ENCODE data around the gene EXOC4. TPM values are rescaled to one million over a fixed set of nuclear protein-coding genes. Genes with fewer than 3 reads are reported as not detected.

Gene EXOC4
- total RNA-seq, 2 donors from 2014 or later = 48.9 to 102 TPM

DNA sequence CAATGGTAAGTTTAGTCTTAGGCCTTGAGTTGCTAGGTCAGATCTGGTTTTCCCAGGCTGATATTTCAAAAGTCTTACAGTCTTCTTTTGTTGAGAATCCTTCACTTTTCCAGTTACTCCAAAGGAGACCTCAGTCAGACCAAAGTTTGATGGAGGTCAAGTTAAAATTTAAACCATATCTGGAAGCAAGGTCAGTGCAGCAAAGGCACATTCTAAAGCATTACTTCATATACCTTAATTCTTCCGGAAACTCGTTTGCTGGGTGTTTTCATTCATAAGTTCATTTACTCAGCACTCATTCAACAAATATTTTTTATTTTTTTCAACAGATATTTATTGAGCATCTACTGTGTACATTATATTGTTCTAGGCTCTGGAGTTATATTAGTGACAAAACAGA lies 471.3 kb downstream of the EXOC4 start:
- Histone ChIP-seq H3K27ac (no peak overlapping the region), H3K36me3 (no peaks in the 10 kb centered on the region), H3K4me3 (no peak overlapping the region), H3K9me3 (no peaks in the 10 kb centered on the region), H3K4me1 (replicated peaks) (no peaks in the 10 kb centered on the region), H3K27me3 (replicated peaks; ENCODE audit: insufficient read depth) (no peaks in the 10 kb centered on the region)
- TF ChIP-seq POLR2AphosphoS5 (IDR thresholded peaks at IDR 0.05) (no peak), POLR2A (IDR thresholded peaks at IDR 0.05) (no peak)
- TF ChIP-seq, protein P1, sequence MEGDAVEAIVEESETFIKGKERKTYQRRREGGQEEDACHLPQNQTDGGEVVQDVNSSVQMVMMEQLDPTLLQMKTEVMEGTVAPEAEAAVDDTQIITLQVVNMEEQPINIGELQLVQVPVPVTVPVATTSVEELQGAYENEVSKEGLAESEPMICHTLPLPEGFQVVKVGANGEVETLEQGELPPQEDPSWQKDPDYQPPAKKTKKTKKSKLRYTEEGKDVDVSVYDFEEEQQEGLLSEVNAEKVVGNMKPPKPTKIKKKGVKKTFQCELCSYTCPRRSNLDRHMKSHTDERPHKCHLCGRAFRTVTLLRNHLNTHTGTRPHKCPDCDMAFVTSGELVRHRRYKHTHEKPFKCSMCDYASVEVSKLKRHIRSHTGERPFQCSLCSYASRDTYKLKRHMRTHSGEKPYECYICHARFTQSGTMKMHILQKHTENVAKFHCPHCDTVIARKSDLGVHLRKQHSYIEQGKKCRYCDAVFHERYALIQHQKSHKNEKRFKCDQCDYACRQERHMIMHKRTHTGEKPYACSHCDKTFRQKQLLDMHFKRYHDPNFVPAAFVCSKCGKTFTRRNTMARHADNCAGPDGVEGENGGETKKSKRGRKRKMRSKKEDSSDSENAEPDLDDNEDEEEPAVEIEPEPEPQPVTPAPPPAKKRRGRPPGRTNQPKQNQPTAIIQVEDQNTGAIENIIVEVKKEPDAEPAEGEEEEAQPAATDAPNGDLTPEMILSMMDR (IDR thresholded peaks at IDR 0.05) = no peak
- intact Hi-C loops (cut with DNase I) = no loop called here
- 94% methylated on average over 2 of the region's 2 CpGs for WGBS
- DNase-seq (ENCODE audit: low spot score) = no peak

DNA sequence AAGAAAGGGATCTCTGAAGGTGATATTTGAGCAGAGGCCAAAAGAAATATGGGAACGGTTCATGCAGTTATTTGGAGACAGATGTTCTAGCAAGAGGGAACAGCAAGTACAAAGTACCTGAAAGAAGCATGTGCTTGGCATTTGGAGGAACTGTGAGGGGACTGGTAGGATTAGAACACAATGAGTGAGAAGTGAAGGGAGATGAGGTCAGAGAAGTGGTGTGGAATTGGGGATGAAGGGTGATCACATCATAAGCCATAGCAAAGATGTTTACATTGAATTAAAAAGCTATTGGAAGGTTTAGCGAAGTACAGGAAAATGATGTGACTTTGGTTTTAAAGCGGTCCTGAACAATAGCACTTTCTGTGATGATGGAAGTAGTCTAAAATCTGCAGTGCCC lies 471.8 kb downstream of the EXOC4 start:
- no peaks in the 10 kb centered on the region for H3K9me3 ChIP-seq
- TF ChIP-seq POLR2A (IDR thresholded peaks at IDR 0.05) (no peak), POLR2AphosphoS5 (IDR thresholded peaks at IDR 0.05) (no peak)
- TF ChIP-seq, protein P1 (IDR thresholded peaks at IDR 0.05) = no peak
- 78% methylated on average over 3 of the region's 3 CpGs for WGBS
- no peaks in the 10 kb centered on the region for H3K36me3 ChIP-seq
- no peak overlapping the region for H3K27ac ChIP-seq
- DNase-seq (ENCODE audit: low spot score) = no peak
- no peaks in the 10 kb centered on the region for H3K27me3 ChIP-seq (replicated peaks; ENCODE audit: insufficient read depth)
- H3K4me1 ChIP-seq (replicated peaks) = no peaks in the 10 kb centered on the region
- intact Hi-C loops (cut with DNase I) = no loop called here
- H3K4me3 ChIP-seq = no peak overlapping the region

DNA sequence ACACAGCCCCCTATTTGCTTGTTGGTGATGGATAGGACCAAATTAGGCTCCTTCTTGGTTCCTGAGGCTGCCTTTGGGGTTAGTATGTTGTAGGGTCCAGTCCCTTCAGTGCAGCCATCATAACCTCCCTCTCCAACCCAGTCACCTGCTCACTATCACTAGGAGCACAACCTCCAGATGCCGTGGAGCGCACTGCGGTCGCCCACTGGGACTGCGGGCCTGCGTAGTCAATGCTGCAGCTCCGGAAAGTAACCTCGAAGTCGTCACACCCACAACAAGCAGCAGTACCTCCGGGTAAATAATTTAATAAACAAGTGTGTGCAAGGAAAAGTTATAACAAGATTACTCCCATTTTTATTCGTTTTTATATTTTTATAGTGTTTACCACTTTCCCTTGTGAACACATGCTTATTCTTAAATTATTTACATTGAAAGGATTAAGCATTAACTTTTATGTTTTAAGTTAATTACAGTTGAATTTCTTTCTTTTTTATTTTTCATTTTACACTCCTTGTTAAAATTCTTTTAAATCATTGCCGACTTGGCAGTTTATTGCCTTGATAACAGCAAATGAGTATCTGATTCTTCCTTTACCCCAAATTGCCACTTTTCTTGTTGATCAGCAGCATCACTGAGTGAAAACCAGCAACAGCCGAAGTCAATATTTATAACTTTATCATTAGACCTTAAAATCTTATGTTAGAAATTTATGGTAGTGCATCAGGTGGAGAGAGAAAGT lies 474.8 kb downstream of the EXOC4 start:
- no peak overlapping the region for H3K27ac ChIP-seq
- no peak for TF ChIP-seq POLR2A (IDR thresholded peaks at IDR 0.05)
- TF ChIP-seq POLR2AphosphoS5 (IDR thresholded peaks at IDR 0.05) = no peak
- TF ChIP-seq, protein P1 (IDR thresholded peaks at IDR 0.05) = no peak
- no peaks in the 10 kb centered on the region for H3K27me3 ChIP-seq (replicated peaks; ENCODE audit: insufficient read depth)
- H3K4me1 ChIP-seq (replicated peaks) = no peaks in the 10 kb centered on the region
- no peak for DNase-seq (ENCODE audit: low spot score)
- intact Hi-C loops (cut with DNase I) = no loop called here
- no peaks in the 10 kb centered on the region for H3K36me3 ChIP-seq
- H3K9me3 ChIP-seq = no peaks in the 10 kb centered on the region
- no peak overlapping the region for H3K4me3 ChIP-seq
- 72% methylated on average over 13 of the region's 13 CpGs for WGBS

DNA sequence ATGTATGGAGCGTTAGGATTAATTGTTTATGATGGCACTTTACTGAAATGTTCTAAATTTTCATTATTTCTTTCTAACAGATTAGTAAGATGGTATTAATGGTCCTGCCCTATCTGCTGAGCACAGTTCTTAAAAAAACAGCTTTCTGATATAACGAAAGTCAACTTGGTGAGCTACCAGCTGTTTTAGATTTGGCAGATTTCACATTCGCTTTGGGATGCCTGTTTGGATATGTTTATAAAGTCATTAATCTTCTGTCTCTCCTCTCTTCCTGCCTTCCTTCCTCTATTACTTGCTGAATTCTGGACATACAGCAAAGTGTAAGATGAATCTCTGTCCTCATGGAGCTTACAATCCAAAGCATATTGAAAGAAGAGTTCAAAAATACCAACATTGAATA lies 477.5 kb downstream of the EXOC4 start:
- 81% methylated on average over 3 of the region's 3 CpGs for WGBS
- no peaks in the 10 kb centered on the region for H3K27me3 ChIP-seq (replicated peaks; ENCODE audit: insufficient read depth)
- H3K4me1 ChIP-seq (replicated peaks) = no peaks in the 10 kb centered on the region
- H3K4me3 ChIP-seq = no peak overlapping the region
- no peak for DNase-seq (ENCODE audit: low spot score)
- no peak for TF ChIP-seq POLR2A (IDR thresholded peaks at IDR 0.05)
- TF ChIP-seq, protein P1 (IDR thresholded peaks at IDR 0.05) = no peak
- H3K27ac ChIP-seq = no peak overlapping the region
- no peaks in the 10 kb centered on the region for H3K36me3 ChIP-seq
- intact Hi-C loops (cut with DNase I) = no loop called here
- H3K9me3 ChIP-seq = no peaks in the 10 kb centered on the region

DNA sequence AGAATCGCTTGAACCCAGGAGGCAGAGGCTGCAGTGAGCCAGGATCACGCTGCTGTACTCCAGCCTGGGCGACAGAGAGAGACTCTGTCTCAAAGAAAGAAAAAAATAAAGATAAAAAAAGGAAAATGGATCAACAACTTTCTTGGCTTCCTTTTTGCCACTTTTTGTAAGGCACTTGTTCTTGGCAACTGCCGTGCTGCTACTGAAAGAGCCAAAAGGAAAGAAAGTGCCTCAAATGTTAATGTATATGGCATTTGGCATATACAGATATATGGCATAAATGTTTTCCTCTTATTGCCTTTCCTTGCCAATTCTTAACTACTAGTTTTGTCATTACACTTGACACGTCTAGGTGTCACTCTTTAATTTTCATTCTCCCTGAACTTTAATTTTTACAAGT lies 480.5 kb downstream of the EXOC4 start:
- H3K4me1 ChIP-seq (replicated peaks) = no peaks in the 10 kb centered on the region
- no peaks in the 10 kb centered on the region for H3K9me3 ChIP-seq
- 96% methylated on average over 5 of the region's 5 CpGs for WGBS
- no peak for DNase-seq (ENCODE audit: low spot score)
- no peaks in the 10 kb centered on the region for H3K36me3 ChIP-seq
- H3K27me3 ChIP-seq (replicated peaks; ENCODE audit: insufficient read depth) = no peaks in the 10 kb centered on the region
- TF ChIP-seq POLR2A (IDR thresholded peaks at IDR 0.05) = no peak
- TF ChIP-seq, protein P1 (IDR thresholded peaks at IDR 0.05) = no peak
- TF ChIP-seq POLR2AphosphoS5 (IDR thresholded peaks at IDR 0.05) = no peak
- intact Hi-C loops (cut with DNase I) = no loop called here
- no peak overlapping the region for H3K27ac ChIP-seq
- no peak overlapping the region for H3K4me3 ChIP-seq
